B cell (primary cell): ENCODE measurements around the gene FXYD4. TPM values are rescaled to one million over a fixed set of nuclear protein-coding genes. Genes with fewer than 3 reads are reported as not detected.

ENCODE experiments used
- ATAC-seq: fragments of 200-7000 bp; cut with Tn5 transposase; one replicate; pipeline ENCODE4 v1.10.0; 2021; ENCODE audit warnings: low read depth, mild to moderate bottlenecking, moderate number of reproducible peaks, moderate library complexity
- CTCF ChIA-PET: fragments of 350-600 bp; sonication (Branson Sonifier 250); formaldehyde crosslinking; loops from one replicate; lab custom pipeline; 2021; ENCODE audit warnings: antibody characterized with exemption, inconsistent platforms; lab: Charles Lee
- POLR2A ChIA-PET: fragments of 350-600 bp; sonication (Branson Sonifier 250); formaldehyde crosslinking; loops from one replicate; lab custom pipeline; 2021; ENCODE audit warnings: antibody characterized with exemption; lab: Charles Lee
- DNase-seq: peaks from one replicate; pipeline ENCODE4 v3.0.0; 2013
- H2AFZ ChIP-seq: 2 replicates; pipeline ENCODE4 v1.6.1; 2012; ENCODE audit warnings: mild to moderate bottlenecking, low read depth, low read length; ENCODE audit not compliant: insufficient read depth, poor library complexity, severe bottlenecking
- H3K27ac ChIP-seq, 2 donors: 1 replicate in 1 of 2; 2 replicates in 1 of 2; pipeline ENCODE4 v1.5.1; 2012 to 2013; ENCODE audit warnings: low read length in 2 of 2, mild to moderate bottlenecking in 2 of 2, moderate library complexity in 1 of 2
- H3K27me3 ChIP-seq, 4 experiments: fragments of 200-600 bp in 1 of 4; sonication (generic) in 1 of 4; replicated peaks in 1 of 4; 1 replicate in 2 of 4; 2 replicates in 2 of 4; pipeline versions ENCODE4 v1.6.1 to v1.7.0; 2013 to 2016; ENCODE audit warnings: low read length in 3 of 4, mild to moderate bottlenecking in 2 of 4, mixed read lengths in 1 of 4, moderate library complexity in 1 of 4; ENCODE audit not compliant: insufficient read depth in 4 of 4, control insufficient read depth in 3 of 4; ENCODE audit errors: control extremely low read depth in 1 of 4
- H3K36me3 ChIP-seq, 2 experiments: replicated peaks in 1 of 2; 1 replicate in 1 of 2; 2 replicates in 1 of 2; pipeline versions ENCODE4 v1.6.1 to v1.7.1; 2013; ENCODE audit warnings: low read length in 1 of 2; ENCODE audit not compliant: insufficient read depth in 2 of 2, control insufficient read depth in 1 of 2; ENCODE audit errors: control extremely low read depth in 1 of 2, extremely low read depth in 1 of 2
- H3K4me1 ChIP-seq, 2 donors: fragments of 200-600 bp in 1 of 2; sonication (generic) in 1 of 2; 1 replicate in 1 of 2; 2 replicates in 1 of 2; pipeline versions ENCODE4 v1.5.1 to v1.6.1; 2013 to 2017; ENCODE audit warnings: low read length in 2 of 2; ENCODE audit not compliant: control insufficient read depth in 2 of 2, insufficient read depth in 2 of 2
- H3K4me2 ChIP-seq: replicated peaks from 2 replicates; pipeline ENCODE3; 2012; ENCODE audit warnings: mild to moderate bottlenecking, low read depth, low read length; ENCODE audit not compliant: poor library complexity, severe bottlenecking
- H3K4me3 ChIP-seq, 5 experiments: fragments of 200-600 bp in 1 of 5; sonication (generic) in 1 of 5; 1 replicate in 3 of 5; 2 replicates in 2 of 5; pipeline versions ENCODE4 v1.5.1 to v1.7.0; 2011 to 2016; ENCODE audit warnings: low read length in 4 of 5, mild to moderate bottlenecking in 4 of 5, low read depth in 2 of 5, control low read depth in 1 of 5, moderate library complexity in 1 of 5; ENCODE audit not compliant: insufficient read depth in 1 of 5; ENCODE audit errors: control extremely low read depth in 1 of 5, extremely low read depth in 1 of 5
- H3K79me2 ChIP-seq: fragments of 200-600 bp; sonication (generic); one replicate; pipeline ENCODE4 v1.6.0; 2016; ENCODE audit warnings: low read length; ENCODE audit not compliant: control insufficient read depth, insufficient read depth
- H3K9ac ChIP-seq: fragments of 200-600 bp; sonication (generic); 2 replicates; pipeline ENCODE4 v1.6.1; 2017; ENCODE audit warnings: mild to moderate bottlenecking, low read length, moderate library complexity
- H3K9me3 ChIP-seq, 3 donors: one replicate each; pipeline versions ENCODE4 v1.6.1 to v1.7.1; 2013; ENCODE audit warnings: low read length in 2 of 3; ENCODE audit not compliant: control insufficient read depth in 2 of 3, insufficient read depth in 1 of 3; ENCODE audit errors: control extremely low read depth in 1 of 3
- H4K20me1 ChIP-seq: 2 replicates; pipeline ENCODE4 v1.6.0; 2012; ENCODE audit warnings: mild to moderate bottlenecking, low read length; ENCODE audit not compliant: insufficient read depth, control insufficient read depth, poor library complexity, severe bottlenecking
- H3K27ac Mint-ChIP-seq: one replicate; pipeline ENCODE4 v1.8.0; 2021; ENCODE audit warnings: mixed read lengths
- H3K27me3 Mint-ChIP-seq: one replicate; pipeline ENCODE4 v1.8.0; 2021; ENCODE audit warnings: mixed read lengths
- H3K4me1 Mint-ChIP-seq: one replicate; pipeline ENCODE4 v1.8.0; 2021; ENCODE audit warnings: mixed read lengths
- H3K4me3 Mint-ChIP-seq: one replicate; pipeline ENCODE4 v1.8.0; 2021; ENCODE audit warnings: mixed read lengths
- H3K9me3 Mint-ChIP-seq: one replicate; pipeline ENCODE4 v1.8.0; 2022; ENCODE audit warnings: mixed read lengths; ENCODE audit not compliant: insufficient read depth
- EZH2 ChIP-seq: IDR thresholded peaks from 2 replicates; pipeline ENCODE4 v1.6.1; 2012; ENCODE audit warnings: borderline replicate concordance, low read depth, mild to moderate bottlenecking, moderate library complexity, low read length; ENCODE audit not compliant: insufficient read depth, poor library complexity, severe bottlenecking
- WGBS: methylation state at CpG from one replicate; pipeline ENCODE4 v1.1.5; 2013; ENCODE audit warnings: missing lambda C conversion rate; ENCODE audit not compliant: insufficient coverage; 5-methylcytosine and 5-hydroxymethylcytosine counted together
- intact Hi-C: fragments of 100-400 bp; cut with micrococcal nuclease; formaldehyde crosslinking; loops from one replicate; pipeline ENCODE4 v1.10.0; 2022
- polyA plus RNA-seq: library from polyadenylated mRNA; depleted of rRNA; stranded (reverse); fragments of >200 nt; gene quantifications from 2 replicates; pipeline ENCODE4 v1.2.3, GENCODE V29; 2012
- total RNA-seq, 2 donors: library from RNA; stranded (reverse); fragments of 120-200 nt in 1 of 2; gene quantifications; 1 replicate in 1 of 2; 2 replicates in 1 of 2; pipeline versions ENCODE4 v1.2.3 to v1.2.4, GENCODE V29; 2013 to 2022
- TF ChIP-seq, protein P1 (sequence below): fragments of 200-600 bp; IDR thresholded peaks from one replicate; pipeline ENCODE4 v1.8.0; 2022; ENCODE audit warnings: antibody characterized with exemption, mild to moderate bottlenecking

Gene FXYD4
- total and polyA plus RNA-seq, 2 donors (not counting 1 experiment from before 2014, with no cell fraction given) = not detected

- H3K4me1 ChIP-seq = no peaks in the 10 kb centered on the region
- no peak for TF ChIP-seq EZH2
- TF ChIP-seq, protein P1, sequence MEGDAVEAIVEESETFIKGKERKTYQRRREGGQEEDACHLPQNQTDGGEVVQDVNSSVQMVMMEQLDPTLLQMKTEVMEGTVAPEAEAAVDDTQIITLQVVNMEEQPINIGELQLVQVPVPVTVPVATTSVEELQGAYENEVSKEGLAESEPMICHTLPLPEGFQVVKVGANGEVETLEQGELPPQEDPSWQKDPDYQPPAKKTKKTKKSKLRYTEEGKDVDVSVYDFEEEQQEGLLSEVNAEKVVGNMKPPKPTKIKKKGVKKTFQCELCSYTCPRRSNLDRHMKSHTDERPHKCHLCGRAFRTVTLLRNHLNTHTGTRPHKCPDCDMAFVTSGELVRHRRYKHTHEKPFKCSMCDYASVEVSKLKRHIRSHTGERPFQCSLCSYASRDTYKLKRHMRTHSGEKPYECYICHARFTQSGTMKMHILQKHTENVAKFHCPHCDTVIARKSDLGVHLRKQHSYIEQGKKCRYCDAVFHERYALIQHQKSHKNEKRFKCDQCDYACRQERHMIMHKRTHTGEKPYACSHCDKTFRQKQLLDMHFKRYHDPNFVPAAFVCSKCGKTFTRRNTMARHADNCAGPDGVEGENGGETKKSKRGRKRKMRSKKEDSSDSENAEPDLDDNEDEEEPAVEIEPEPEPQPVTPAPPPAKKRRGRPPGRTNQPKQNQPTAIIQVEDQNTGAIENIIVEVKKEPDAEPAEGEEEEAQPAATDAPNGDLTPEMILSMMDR = no peak
- Mint-ChIP-seq H3K4me1 (peaks cover 1% of the 10 kb centered on the region), H3K27me3 (no peaks in the 10 kb centered on the region), H3K27ac (peak overlapping the region; percentile 43), H3K9me3 (no peaks in the 10 kb centered on the region), H3K4me3 (no peak overlapping the region)
- no peak for ATAC-seq
- H3K4me2 ChIP-seq = no peak overlapping the region
- 90% methylated on average over 2 of the region's 5 CpGs for WGBS
- H3K9ac ChIP-seq = no peak overlapping the region
- ChIA-PET POLR2A (no interaction called here), CTCF (interaction anchor here (0.6 kb wide), 1 partner anchor 235 kb away, joined by 3 read pairs; no protein-coding TSS in a partner anchor)
- H3K27me3 ChIP-seq = no peaks in the 10 kb centered on the region
- H3K4me3 ChIP-seq = no peak overlapping the region
- DNase-seq = no peak
- no peaks in the 10 kb centered on the region for H3K79me2 ChIP-seq
- H2AFZ ChIP-seq = no peak overlapping the region
- H4K20me1 ChIP-seq = peaks cover 7% of the 10 kb centered on the region
- no peaks in the 10 kb centered on the region for H3K9me3 ChIP-seq
- H3K27ac ChIP-seq = no peak overlapping the region
- no peaks in the 10 kb centered on the region for H3K36me3 ChIP-seq
- intact Hi-C loops = no loop called here
These were observed 9.3 kb downstream of the FXYD4 start for GRCh38 chr10:43380610-43381222.

DNA sequence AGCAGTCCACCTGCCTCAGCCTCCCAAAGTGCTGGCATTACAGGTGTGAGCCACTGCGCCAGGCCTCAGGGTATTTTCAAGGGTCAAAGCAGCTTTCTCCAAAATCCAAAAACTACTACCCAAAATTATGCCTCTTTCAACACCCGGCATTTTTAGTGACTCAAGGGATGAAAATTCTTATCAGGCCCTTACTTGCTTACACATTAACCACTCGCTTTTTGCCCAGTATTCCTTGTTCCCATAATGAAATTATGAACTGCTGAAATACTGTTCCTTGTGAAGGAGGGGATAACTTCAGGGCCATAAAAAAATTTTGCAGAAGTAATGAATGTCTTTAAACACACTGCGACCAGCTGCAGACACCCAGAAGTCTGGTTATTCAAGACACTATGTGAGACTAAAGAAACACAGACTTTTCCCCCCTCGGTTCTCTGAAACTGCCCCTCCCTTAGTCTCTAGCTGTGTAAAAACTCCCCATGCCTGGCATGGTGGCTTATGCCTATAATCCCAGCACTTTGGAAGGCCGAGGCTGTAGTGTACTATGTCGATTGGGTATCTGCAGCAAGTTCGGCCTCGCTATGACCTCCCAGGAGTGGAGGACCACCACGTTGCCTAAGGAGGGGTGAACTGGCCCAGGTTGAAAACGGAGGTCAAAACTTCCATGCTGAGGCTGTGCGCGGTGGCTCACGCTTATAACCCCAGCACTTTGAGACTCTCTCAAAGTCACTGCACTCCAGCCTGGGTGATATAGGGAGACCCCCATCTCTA lies 12.0 kb downstream of the FXYD4 start:
- H3K4me1 ChIP-seq = peaks cover 9 to 10% of the 10 kb centered on the region in 2 donors
- no peak overlapping the region for H3K4me3 Mint-ChIP-seq
- H4K20me1 ChIP-seq = peaks cover 32% of the 10 kb centered on the region
- DNase-seq = no peak
- H3K79me2 ChIP-seq = peaks cover 3% of the 10 kb centered on the region
- H3K9ac ChIP-seq = no peak overlapping the region
- no peak for ATAC-seq
- no peaks in the 10 kb centered on the region for H3K27me3 Mint-ChIP-seq
- ChIA-PET CTCF (no interaction called here), POLR2A (interaction anchor here (0.6 kb wide), 1 partner anchor 21 kb away, joined by 3 read pairs; no protein-coding TSS in a partner anchor)
- intact Hi-C loops = no loop called here
- H3K9me3 ChIP-seq = no peaks in the 10 kb centered on the region
- H2AFZ ChIP-seq = no peak overlapping the region
- H3K27me3 ChIP-seq = no peaks in the 10 kb centered on the region
- peak overlapping the region; percentile 37 for H3K27ac Mint-ChIP-seq
- TF ChIP-seq, protein P1 = no peak
- TF ChIP-seq EZH2 = no peak
- H3K4me2 ChIP-seq = no peak overlapping the region
- no peak overlapping the region for H3K4me3 ChIP-seq
- 84% methylated on average over 7 of the region's 14 CpGs for WGBS
- H3K36me3 ChIP-seq = peaks cover 7 to 23% of the 10 kb centered on the region in 2 experiments
- peaks cover 18% of the 10 kb centered on the region for H3K4me1 Mint-ChIP-seq
- no peaks in the 10 kb centered on the region for H3K9me3 Mint-ChIP-seq
- peak overlapping the region in 1 of 2 donors; percentile 30 for H3K27ac ChIP-seq
